ENCODE data around the gene ADORA3. TPM values are rescaled to one million over a fixed set of nuclear protein-coding genes. Genes with fewer than 3 reads are reported as not detected.

ADORA3 gene
- polyA plus RNA-seq, 1 experiment: not detected

Small RNA genes within 50 kb of the gene (small RNA-seq; reads per million reads assigned to genes)
- gene RNU6-792P (ENCODE audit: insufficient read length, low read depth): 6.7 reads per million, percentile 61 among the genes with 10 or more reads in this experiment

Other genes starting within 250 kb of the ADORA3 start
- not detected in 2 replicates for gene CHIA, start 212.8 kb downstream of the ADORA3 start, polyA plus RNA-seq (2011; rRNA removed)
- gene OVGP1, start 75.9 kb downstream of the ADORA3 start, polyA plus RNA-seq (2011; rRNA removed): 0.94 and 0.99 TPM in 2 replicates
- gene WDR77, start 54.4 kb downstream of the ADORA3 start, polyA plus RNA-seq (2011; rRNA removed): 80.9 and 86.9 TPM in 2 replicates
- gene ATP5PB, start 54.2 kb downstream of the ADORA3 start, polyA plus RNA-seq (2011; rRNA removed): 425 and 519 TPM in 2 replicates
- 0.27 and 0.32 TPM in 2 replicates for gene C1orf162, start 29.6 kb downstream of the ADORA3 start, polyA plus RNA-seq (2011; rRNA removed)
- gene TMIGD3, start within 50 bp of the ADORA3 start, polyA plus RNA-seq (2011; rRNA removed): 0.11 TPM in 1 of 2 replicates, not detected in the other
- 60.0 and 78.1 TPM in 2 replicates for gene RAP1A, start 116.2 kb upstream of the ADORA3 start, polyA plus RNA-seq (2011; rRNA removed)
- 2.3 and 2.7 TPM in 2 replicates for gene INKA2, start 235.8 kb upstream of the ADORA3 start, polyA plus RNA-seq (2011; rRNA removed)

All from AG04450 (cell line).